ENCODE data around the gene AAR2. TPM values are rescaled to one million over a fixed set of nuclear protein-coding genes. Genes with fewer than 3 reads are reported as not detected.

Gene AAR2
- total RNA-seq, 1 experiment from 2014 or later, result 36.9 TPM

- H3K79me2 ChIP-seq (ENCODE audit: insufficient read depth, low read length), result no peaks in the 10 kb centered on the region
- H3K14ac ChIP-seq (ENCODE audit: insufficient read depth, low read length), result no peak overlapping the region
- WGBS (ENCODE audit: extremely low coverage, insufficient read length, low lambda C conversion rate), result no CpG with 5 or more reads among the region's 9 CpGs
- H3K27ac Mint-ChIP-seq, result no peak overlapping the region
- no peak overlapping the region for H4K8ac ChIP-seq (replicated peaks; ENCODE audit: insufficient read length, low read depth, low read length)
- H3K4ac ChIP-seq (ENCODE audit: low read depth, low read length), result no peak overlapping the region
- no peak overlapping the region for H2BK120ac ChIP-seq (ENCODE audit: low read depth, low read length, poor library complexity, severe bottlenecking)
- no peaks in the 10 kb centered on the region for H3K79me1 ChIP-seq (ENCODE audit: insufficient read depth, low read depth, low read length, poor library complexity, severe bottlenecking)
- no peaks in the 10 kb centered on the region for H4K20me1 ChIP-seq (ENCODE audit: control insufficient read depth, insufficient read depth, insufficient read length)
- H3K27me3 ChIP-seq (ENCODE audit: insufficient read depth, low read length), result no peaks in the 10 kb centered on the region
- H3K9ac ChIP-seq (ENCODE audit: extremely low read depth, insufficient read length, low read length), result no peak overlapping the region
- no peak overlapping the region for H3K56ac ChIP-seq (ENCODE audit: insufficient read length, low read depth, low read length)
- H3K9me3 Mint-ChIP-seq, result no peaks in the 10 kb centered on the region
- no peak for TF ChIP-seq CTCF (conservative IDR thresholded peaks at IDR 0.05)
- no peaks in the 10 kb centered on the region for H3K23me2 ChIP-seq (ENCODE audit: insufficient read length, low read depth, low read length, poor library complexity, severe bottlenecking)
- no peak overlapping the region for H2AFZ ChIP-seq (ENCODE audit: low read length)
- H3K36me3 Mint-ChIP-seq (ENCODE audit: insufficient read depth in 1 of 3, low read depth in 3 of 3), result peaks cover 0 to 4% (median 2%) of the 10 kb centered on the region in 3 experiments; a peak in 2 of 7 replicates
- no peak overlapping the region for H3K4me2 ChIP-seq (ENCODE audit: insufficient read depth, insufficient read length, low read length)
- no peaks in the 10 kb centered on the region for H3K27me3 Mint-ChIP-seq (ENCODE audit: low read depth)
- H4K91ac ChIP-seq (ENCODE audit: insufficient read length, low read depth, low read length), result no peak overlapping the region
- H3K4me1 ChIP-seq (ENCODE audit: insufficient read depth, low read length), result no peaks in the 10 kb centered on the region
- no peak overlapping the region for H2AK5ac ChIP-seq (ENCODE audit: insufficient read length, low read length)
- no peak overlapping the region for H3K27ac ChIP-seq (ENCODE audit: insufficient read length, low read depth, low read length)
- no peak overlapping the region for H3K23ac ChIP-seq (ENCODE audit: insufficient read length, low read depth, low read length)
- no peak overlapping the region for H2BK12ac ChIP-seq (ENCODE audit: insufficient read length, low read depth, low read length)
- H3K18ac ChIP-seq (ENCODE audit: insufficient read length, low read depth, low read length), result no peak overlapping the region
- no peaks in the 10 kb centered on the region for H3K9me3 ChIP-seq (ENCODE audit: control insufficient read depth, low read depth, low read length)
- H3K4me1 Mint-ChIP-seq, result peaks cover 11 to 15% of the 10 kb centered on the region in 2 experiments
- DNase-seq, result no peak
- no peak overlapping the region for H3T11ph ChIP-seq (ENCODE audit: low read length)
- no peak overlapping the region for H2BK15ac ChIP-seq (ENCODE audit: low read depth, low read length)
- H2BK20ac ChIP-seq (ENCODE audit: low read depth, low read length, poor library complexity, severe bottlenecking), result no peak overlapping the region
- H3K4me3 Mint-ChIP-seq, result no peak overlapping the region
- H2BK5ac ChIP-seq (ENCODE audit: insufficient read length, low read length), result no peak overlapping the region
- H4K5ac ChIP-seq (ENCODE audit: insufficient read length, low read depth, low read length), result no peak overlapping the region
Observed at GRCh38 chr20:36206641-36207040, 29.6 kb upstream of the AAR2 start.

Data from H9 (cell line).